GM19468 (cell line): ENCODE results near the gene WWOX.

Experiments used
- ATAC-seq: cut with Tn5 transposase; IDR thresholded peaks from one replicate; pipeline ENCODE4 v1.9.1; 2021; ENCODE audit warnings: mild to moderate bottlenecking, moderate library complexity, moderate number of reproducible peaks; ENCODE audit not compliant: unreplicated experiment; ENCODE audit errors: extremely low read depth

The WWOX gene

GRCh38 chr16:78529881-78530280 is 430.4 kb downstream of the WWOX start:
- ATAC-seq = no peak

GRCh38 chr16:78530283-78530682 is 430.8 kb downstream of the WWOX start:
- ATAC-seq = no peak

- no peak for ATAC-seq
These were observed 435.6 kb downstream of the WWOX start for GRCh38 chr16:78535098-78535497.

GRCh38 chr16:78537511-78537910 is 438.1 kb downstream of the WWOX start:
- no peak for ATAC-seq

GRCh38 chr16:78538292-78538691 is 438.8 kb downstream of the WWOX start:
- ATAC-seq = no peak

GRCh38 chr16:78538919-78539318 is 439.5 kb downstream of the WWOX start:
- ATAC-seq = no peak

- ATAC-seq = no peak
These were observed 443.0 kb downstream of the WWOX start for GRCh38 chr16:78542419-78542818.

- no peak for ATAC-seq
These were observed 443.6 kb downstream of the WWOX start for GRCh38 chr16:78543023-78543422.

GRCh38 chr16:78549366-78549765 is 449.9 kb downstream of the WWOX start:
- ATAC-seq = no peak

- no peak for ATAC-seq
These were observed 452.1 kb downstream of the WWOX start for GRCh38 chr16:78551487-78552085.

GRCh38 chr16:78552106-78552675 is 452.7 kb downstream of the WWOX start:
- no peak for ATAC-seq

- no peak for ATAC-seq
These were observed 453.3 kb downstream of the WWOX start for GRCh38 chr16:78552716-78553115.

- no peak for ATAC-seq
These were observed 454.0 kb downstream of the WWOX start for GRCh38 chr16:78553268-78554039.

- ATAC-seq = no peak
These were observed 457.0 kb downstream of the WWOX start for GRCh38 chr16:78556421-78556820.

- ATAC-seq = no peak
These were observed 461.5 kb downstream of the WWOX start for GRCh38 chr16:78560997-78561396.

- ATAC-seq = no peak
These were observed 462.7 kb downstream of the WWOX start for GRCh38 chr16:78562111-78562510.

GRCh38 chr16:78562650-78563049 is 463.2 kb downstream of the WWOX start:
- ATAC-seq = no peak

- ATAC-seq = no peak
These were observed 464.5 kb downstream of the WWOX start for GRCh38 chr16:78563905-78564304.

- no peak for ATAC-seq
These were observed 467.1 kb downstream of the WWOX start for GRCh38 chr16:78566397-78567073.

GRCh38 chr16:78570399-78571141 is 471.1 kb downstream of the WWOX start:
- ATAC-seq = no peak
